ENCODE results near the gene ZNF609.
"Not testable (repeated sequence)": the region's sequence is repeated elsewhere in the genome, so short reads cannot be mapped to it uniquely, and the experiment has no call there.

The ZNF609 gene

DNA sequence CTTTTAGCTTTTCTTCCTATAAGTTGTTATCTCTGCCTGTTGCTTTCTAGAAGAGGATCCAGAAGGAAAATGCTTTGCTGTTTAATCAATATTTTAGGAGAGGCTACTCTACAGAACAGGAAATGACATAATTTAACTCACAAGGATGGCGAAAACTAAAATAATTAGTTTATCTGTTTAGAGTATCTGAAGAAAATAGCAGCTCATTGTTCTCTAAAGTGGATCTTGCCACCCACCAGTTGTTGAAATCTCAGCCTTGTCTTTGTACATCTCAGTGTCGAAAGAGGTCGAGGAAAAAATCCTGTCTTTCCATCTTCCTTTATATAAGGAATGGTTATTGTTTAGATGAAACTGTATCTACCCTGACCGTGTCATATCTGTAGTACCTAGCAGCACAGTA is 126.6 kb downstream of the ZNF609 start:
- DNase-seq, result no peak

DNA sequence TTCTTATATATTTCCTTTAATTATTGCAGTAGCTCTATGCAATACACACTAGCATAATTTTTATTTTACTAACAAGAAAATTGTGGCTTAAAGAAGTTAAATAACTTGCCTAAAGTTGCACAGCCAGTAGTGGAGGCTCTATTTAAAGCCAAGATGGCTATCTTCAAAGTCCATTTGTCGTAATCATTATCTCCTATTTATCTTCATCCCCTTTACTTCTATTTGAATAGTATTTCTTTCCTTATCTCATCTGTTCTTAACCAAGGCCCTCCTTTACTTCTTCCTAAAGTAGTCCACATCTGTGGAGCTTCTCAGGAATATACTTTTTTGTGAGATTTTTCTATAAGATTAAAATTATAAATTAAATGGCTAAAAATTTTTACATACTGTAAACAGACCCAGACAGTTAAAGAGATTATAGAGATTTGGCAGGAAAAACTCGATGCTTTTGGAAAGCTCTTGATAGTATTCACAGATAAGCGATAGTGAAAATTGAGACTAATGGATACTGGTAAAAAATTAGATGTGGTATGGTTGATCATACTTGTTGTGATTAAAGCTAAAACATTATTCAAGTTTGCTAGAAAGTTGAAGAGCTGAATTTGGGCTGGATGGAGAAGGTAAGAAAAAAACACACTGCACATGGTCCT is 129.2 kb downstream of the ZNF609 start:
- DNase-seq, result no peak

DNA sequence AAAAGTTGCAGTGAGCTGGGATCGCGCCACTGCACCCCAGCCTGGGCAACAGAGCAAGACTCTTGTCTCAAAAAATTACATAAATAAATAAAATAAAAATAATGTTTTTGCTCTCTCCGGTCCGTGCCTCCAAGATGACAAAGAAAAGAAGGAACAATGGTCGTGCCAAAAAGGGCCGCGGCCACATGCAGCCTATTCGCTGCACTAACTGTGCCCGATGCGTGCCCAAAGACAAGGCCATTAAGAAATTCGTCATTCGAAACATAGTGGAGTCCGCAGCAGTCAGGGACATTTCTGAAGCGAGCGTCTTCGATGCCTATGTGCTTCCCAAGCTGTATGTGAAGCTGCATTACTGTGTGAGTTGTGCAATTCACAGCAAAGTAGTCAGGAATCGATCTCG is 132.5 kb downstream of the ZNF609 start:
- DNase-seq, result not testable (repeated sequence)

DNA sequence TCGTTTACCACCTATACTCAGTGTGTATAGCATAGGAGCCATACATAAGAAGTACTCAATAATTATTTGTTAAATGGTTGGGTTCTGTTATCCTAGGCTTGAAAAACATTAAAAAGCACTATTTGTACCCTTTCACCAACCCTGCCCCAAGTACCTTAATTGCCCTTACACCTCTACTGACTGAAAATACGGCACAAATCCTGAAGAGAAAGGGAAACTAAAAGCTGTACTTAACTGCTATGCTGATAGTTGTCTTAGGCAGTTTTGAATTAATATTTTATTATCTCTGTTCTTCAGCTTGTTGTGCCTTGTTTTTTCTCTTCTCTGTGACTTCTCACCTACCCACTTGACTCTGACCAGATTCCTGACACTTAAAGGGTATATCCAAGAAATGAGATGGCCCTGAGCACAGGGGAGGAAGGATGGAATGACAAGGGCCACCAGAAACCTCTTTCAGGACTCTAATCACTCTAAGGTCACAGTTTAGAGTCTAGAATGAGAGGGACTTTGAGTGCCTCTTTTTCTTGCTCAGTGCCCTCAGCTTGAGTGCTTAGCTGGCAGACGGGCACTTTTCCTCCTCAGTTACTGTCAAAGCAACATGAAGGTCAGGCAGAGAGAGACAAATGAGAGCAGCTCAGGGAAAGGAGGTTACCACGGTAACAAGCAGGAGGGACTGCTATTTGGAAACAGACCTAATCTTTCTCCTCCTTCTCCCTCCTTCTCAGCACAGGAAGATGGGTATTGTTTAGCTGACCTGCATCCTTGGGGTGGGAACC is 136.5 kb downstream of the ZNF609 start:
- DNase-seq, result peak; percentile 57

DNA sequence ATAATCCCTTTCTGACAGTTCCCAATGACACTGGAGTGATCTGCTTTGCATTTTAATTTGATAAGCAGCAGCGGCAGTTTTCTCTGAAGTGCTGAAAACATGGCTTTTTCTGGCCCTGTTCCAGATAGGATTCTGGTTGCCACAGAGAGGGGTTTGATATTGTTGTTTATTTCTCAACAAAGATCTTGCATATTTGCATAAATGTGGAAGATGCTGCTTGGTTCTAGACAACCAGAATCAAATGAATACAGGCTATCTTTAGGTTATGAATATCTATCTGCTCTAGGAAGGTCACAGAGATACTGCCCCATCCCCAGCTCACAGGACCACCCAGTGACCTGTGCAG is 137.1 kb downstream of the ZNF609 start:
- DNase-seq, result peak; percentile 44

DNA sequence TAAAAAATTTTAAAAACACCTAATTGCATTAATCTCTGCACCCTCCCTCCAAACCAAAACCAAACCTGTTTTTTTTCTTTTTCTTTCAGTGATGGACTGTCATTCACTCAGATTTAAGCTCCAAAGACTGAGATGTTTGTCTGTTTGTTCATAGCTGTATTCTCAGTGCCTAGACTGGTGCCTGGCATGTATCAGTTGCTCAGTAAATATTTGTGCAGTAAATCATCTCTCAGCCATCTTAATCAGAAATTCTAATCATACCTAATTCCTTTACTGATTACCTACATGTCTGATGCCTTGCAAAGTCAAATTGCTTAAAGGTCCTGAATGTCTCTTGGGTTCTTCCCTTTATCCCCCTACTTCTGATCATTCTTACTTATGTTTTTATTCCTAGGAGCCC is 138.8 kb downstream of the ZNF609 start:
- DNase-seq, result no peak

DNA sequence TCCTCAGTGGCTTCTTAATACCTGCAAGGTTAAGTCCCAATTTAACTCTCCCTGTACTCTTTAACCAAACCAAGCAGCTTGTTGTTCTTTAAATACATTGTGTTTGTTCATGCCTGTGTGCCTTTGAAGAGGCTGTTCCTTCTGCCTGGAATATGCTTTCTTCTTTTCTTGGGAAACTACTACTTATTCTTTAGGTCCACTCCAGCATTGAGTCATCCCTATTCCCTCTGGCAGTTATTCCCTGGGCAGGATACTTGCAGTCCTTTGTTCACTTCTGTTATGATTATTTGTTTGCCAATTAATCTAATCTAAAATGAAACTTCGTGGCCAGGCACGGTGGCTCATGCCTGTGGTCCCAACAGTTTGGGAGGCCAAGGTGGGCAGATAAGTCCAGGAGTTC is 139.3 kb downstream of the ZNF609 start:
- DNase-seq, result no peak

DNA sequence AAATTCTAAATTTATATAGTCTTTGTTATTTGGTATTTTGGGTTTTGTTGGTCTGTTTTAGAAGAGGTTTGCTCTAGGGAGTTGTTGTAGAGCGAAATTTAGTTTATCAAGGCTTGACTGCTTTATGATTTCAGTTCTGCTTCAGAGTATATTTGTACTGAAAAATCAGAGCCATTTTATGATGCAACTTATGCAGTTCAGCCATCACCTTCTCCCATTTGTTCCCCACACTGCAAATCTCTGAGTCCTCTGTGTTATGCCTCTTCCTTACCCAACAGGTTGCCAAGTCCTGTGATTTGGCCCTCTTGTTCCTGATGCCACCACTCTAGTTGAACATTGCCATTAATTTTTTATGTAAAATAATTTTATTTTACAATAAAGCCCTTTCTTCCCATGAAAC is 140.4 kb downstream of the ZNF609 start:
- no peak for DNase-seq

DNA sequence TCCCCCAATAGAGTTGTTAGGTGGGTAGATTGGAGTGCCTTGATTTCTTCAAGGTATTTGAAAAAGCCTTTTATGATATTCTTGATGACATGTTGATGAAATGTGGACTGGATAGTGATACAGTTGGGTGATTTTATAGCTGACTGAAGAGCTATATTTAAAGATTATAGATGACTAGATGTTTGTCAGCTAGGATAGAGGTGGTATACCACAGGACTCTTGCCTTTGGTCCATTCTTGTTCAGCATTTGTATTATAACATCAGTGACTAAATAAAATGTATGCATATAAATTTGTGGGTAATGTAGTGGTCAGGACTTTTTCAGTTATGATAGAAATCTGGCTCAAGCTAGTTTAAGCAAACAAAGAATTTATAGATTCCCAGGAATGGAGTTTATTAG is 143.9 kb downstream of the ZNF609 start:
- DNase-seq, result no peak

DNA sequence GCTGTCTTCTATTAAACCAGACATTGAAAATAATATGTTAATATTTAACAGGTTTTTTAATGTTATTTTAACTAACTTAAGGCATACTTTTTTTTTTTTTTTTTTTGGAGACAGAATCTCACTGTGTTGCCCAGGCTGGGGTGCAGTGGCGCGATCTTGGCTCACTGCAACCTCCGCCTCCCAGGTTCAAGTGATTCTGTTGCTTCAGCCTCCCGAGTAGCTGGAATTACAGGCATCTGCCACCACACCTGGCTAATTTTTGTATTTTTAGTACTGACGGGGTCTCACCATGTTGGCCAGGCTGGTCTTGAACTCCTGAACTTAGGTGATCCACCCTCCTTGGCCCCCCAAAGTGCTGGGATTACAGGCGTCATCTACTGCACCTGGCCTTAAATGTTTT is 147.0 kb downstream of the ZNF609 start:
- DNase-seq, result not testable (repeated sequence)

DNA sequence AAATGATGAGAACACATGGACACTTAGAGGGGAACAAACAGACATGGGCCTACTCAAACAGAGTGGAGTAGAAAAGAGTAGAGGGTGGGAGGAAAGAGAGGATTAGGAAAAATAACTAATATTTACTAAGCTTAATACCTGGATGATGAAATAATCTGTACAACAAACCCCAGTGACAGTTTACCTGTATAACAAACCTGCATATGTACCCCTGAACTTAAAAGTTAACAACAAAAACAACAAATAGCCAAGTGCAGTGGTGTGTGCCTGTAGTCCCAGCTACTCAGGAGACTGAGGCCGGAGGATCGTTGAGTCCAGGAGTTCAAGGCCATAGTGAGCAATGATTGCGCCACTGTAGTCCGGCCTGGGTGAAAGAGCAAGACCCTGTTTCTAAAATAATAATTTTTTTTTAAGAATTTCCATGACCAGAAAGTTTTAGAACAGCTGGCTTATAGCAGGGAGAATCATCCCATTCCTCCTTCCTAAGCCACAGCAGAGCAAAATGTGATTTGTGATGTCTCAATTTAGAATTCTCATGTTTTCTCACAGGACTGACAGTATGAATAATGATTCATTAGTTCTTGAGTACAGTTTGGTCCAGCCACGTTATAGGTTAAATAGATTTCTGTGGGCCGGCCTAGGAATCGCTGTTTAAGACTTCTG is 150.0 kb downstream of the ZNF609 start:
- DNase-seq, result no peak

DNA sequence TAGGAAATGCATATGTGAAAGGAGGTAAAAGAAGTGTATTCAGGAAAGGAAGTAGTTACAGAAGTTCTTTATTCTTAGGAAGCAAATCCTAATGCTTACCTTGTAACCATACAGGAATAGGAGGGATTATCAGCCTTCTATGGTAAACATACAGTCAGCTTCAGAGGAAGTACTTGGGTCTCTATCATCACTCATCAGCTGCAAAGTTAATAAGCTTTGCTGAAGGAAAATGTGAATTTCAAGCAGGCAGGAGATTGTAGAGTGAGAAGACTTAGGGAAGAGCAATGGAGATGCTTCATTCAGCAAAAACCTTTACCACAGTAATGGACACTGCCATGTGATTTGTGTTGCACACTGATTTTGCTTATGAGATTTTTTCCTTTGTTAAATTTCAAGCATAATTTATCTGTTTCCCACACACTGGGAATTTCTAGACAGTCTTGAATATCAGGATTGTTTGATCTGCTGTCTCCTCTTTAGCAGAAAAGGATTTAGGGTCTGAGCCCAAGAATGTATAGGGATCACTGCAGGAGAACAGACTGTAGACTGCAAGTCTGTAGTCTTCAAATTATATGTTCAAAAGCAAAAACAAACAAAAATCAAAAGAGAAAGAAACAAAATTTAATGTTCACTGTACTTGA is 150.8 kb downstream of the ZNF609 start:
- no peak for DNase-seq

DNA sequence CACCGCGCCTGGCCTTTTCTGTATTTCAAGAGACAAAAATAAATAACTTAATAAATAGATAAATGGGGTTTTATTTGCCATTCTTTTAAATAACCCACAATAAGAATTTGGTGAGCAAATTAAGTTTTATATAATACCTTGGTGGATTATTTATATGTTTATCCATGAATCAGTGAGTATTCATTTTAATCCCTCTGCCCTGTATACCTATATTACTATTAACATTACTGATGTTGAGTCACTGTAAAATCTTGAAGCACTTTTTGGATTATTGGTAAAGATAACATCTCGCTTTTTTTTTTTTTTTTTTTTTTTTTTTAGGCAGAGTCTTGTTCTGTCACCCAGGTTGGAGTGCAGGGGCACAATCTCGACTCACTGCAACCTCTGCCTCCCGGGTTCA is 154.1 kb downstream of the ZNF609 start:
- no peak for DNase-seq

DNA sequence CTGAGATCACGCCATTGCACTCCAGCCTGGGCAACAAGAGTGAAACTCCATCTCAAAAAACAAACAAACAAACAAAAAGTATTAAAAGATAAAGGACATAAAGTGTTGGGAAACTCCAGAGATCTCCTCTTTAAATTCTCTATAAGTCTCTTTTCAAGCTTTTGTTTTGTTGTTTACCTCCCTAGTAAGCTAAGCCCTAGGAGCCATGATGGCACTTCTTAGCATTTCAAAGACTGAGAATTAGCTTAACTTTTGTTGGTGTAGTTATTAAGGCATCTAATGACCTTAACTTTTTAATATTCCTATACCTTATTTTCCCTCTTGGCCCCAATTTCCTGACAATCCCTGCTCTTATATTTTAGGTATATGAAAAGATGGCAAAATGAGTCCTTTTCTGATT is 157.3 kb downstream of the ZNF609 start:
- DNase-seq, result no peak

DNA sequence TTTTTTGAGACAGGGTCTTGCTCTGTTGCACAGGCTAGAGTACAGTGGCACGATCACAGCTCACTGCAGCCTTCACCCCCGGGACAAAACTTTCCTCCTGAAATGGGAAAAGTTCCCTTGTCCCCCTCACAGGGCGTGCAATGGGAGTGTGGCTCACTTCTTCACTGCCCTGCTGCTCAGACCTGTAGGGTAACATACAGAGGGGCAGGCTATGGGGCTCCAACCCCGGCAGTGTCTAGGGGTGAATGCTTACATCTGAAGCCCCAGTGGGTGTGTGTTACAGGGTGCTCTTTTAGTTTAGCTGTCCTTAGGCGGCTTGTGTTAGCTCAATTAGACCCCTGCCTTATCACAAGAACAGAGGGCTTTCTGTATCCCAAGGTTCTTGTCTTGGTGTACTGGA is 157.8 kb downstream of the ZNF609 start:
- DNase-seq, result no peak

DNA sequence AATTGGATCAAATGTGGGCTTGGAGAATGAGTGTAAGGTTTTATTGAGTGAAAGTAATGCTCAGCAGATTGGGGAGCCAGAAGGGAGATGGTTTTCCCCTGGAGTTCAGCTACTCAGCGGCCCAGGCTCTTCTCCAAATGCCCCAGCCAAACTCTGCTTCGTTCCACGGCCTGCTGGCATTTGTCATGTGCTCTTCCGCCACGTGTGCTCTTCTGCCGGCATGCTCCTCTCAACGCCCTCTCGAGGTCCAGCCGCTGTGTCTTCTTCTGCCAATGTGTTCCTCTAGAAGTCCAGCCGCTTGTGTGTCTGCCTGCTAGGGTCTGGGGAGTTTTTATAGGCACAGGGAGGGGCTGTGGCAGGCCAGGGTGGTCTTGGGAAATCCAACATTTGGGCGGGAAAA is 158.2 kb downstream of the ZNF609 start:
- no peak for DNase-seq

DNA sequence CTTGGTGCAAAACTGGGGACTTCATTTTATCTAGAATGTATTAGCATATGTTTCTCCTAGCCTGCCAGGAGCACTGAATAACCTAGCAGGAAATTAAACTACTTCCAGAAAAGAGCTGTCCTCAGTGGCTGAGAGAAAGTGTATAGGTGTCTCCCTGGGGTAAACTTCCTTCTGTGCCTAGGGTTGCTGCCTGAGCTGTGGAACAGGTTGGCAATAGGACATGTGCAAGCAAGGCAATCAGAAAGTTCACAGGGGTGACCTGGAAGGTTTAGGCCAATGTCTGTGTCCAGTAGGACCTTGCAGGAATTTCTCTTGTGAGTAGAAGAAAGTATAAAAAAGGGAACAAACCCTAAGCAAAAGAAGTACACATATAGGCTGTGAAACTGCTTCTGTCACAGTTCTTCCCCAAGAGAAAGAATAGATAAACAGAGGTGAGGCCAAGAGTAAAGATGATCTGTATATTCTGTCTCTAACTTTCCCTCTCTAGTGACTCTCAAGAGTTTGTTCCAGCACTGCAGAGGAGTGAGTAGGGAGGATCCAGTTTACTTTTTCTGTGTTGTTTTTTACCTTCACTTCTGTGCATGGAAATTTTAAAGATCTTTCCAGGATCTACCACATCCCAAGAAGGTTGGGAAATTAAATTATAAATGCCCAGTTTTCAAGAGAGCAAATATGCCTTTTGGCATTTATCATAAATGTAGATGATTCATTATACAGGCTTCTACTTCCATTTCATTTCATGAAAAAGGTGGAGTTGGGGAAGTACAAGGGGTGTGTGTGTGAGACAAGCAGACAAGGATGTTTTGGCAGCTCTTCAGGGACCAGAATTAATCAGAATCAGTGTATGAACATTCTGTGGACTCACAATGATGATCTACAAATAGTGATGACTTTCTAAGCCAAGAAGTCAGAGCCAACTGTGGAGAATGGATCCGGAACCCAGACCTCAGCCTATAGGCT is 159.8 kb downstream of the ZNF609 start:
- DNase-seq, result no peak

DNA sequence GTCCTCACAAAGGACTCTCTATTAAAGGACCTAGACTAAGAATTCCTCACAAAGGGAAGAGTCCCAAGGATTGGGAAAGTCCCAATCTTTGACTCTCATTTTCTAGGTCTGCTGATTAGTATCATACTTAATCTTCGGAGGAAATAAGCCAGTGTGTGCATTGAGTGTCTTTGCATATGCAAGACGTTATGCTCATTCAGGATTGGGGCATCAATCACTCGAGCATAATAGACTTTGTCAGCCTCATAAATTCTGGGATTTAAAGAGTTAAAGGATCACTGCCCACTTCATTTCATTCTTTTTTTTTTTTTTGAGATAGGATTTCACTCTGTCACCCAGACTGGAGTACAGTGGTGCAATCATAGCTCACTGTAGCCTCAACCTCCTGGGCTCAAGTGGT is 160.7 kb downstream of the ZNF609 start:
- DNase-seq, result no peak

DNA sequence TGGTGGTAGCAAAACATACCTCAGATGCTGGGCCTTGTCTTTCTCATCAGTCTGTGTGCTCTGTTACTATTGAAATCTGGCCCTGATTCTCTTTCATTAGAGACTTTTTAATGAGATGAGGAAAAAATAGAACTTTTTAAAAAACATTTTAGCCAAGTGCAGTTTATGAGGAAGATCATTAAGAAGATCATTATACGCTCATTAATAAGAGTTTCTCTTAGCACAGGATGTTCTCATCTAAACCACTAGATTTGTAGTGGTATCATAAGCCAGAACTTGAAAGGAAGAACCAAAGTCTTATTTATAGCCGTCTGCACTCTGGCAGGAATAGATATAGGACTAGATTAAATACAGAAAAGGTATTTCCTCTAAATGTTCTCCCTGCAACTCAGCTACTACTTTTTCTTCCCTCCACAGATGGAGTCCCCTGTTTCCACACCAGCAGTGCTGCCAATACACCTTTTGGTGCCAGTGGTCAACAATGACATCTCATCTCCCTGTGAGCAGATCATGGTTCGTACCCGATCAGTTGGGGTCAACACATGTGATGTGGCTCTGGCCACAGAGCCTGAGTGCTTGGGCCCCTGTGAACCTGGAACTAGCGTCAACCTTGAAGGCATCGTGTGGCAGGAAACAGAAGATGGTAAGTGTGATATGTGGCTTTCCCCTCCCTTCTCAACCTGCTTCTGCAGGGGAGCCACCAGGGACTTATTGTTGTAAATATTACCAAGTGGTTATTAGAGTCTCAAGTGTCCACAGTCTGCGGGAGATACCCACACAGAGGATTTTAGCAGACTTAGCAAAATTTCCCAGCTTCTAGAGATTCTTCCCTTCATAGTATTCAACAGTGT is 162.3 kb downstream of the ZNF609 start:
- peak; percentile 73 for DNase-seq

DNA sequence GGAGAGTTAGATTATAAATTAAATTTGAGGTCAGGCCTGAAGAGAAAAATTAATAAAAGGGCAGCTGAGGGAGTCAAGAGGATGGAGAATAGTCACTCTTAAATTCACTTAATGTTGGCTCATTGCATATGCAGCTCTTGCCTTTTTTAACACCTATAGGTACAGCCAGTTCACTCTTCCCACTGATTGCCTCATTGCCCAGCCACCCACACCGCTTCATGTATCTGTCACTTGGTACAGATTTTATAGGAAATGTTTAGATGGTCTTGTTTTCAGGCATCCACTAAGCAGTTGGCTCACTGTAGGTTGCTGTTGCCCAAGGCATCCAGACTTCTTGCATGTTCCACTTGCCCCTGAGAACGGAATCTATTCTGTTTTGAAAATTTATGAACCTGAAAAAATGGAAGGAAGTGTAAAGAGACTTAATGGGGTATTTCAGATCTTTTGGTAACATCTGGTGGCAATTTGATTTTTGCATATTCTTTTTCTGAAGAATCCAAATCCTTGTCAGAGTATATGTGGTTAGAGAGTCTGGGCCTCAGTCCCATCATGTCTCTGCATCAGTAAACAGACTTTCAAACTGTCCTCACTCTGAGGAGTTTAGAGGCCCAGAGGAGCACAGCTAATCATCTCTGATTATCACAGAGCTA is 163.1 kb downstream of the ZNF609 start:
- DNase-seq, result no peak

DNA sequence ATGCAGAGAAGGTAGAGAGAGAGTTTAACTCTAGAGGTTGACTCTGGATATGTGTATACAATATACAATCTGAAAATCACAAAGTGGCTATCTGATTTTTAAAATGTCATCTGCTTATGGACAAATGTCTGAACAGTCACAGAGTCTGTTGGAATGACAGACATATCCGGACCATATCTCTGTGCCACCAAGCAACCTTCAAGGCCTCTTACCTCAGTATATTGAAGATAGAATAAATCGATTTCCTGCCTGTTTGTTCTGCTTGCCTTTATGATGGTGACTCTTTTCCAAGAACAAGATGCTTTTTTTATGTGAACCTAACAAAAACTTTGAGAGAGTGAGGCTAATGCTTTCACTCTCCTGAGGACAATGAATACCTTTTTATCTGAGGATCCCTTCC is 163.9 kb downstream of the ZNF609 start:
- no peak for DNase-seq
